Neural cell (in vitro differentiated cells): Measurements from ENCODE around the gene CACNA1I. TPM values are rescaled to one million over a fixed set of nuclear protein-coding genes. Genes with fewer than 3 reads are reported as not detected.

ENCODE experiments used
- H2AFZ ChIP-seq: fragments of 200-600, 300-800 bp; sonication (generic), shearing (Covaris generic); 2 replicates; pipeline ENCODE4 v1.6.0; 2014; ENCODE audit warnings: low read depth, mild to moderate bottlenecking, antibody characterized with exemption, low read length, moderate library complexity
- H3F3A ChIP-seq: fragments of 200-600 bp; shearing (Covaris generic); 2 replicates; pipeline ENCODE4 v1.6.1; 2016; ENCODE audit warnings: mild to moderate bottlenecking, moderate library complexity, mixed read lengths, antibody characterized with exemption, low read length; ENCODE audit not compliant: insufficient read depth, poor library complexity, severe bottlenecking
- H3K27ac ChIP-seq: fragments of 200-600, 300-800 bp; sonication (generic), shearing (Covaris generic); 2 replicates; pipeline ENCODE4 v1.5.1; 2014; ENCODE audit warnings: mild to moderate bottlenecking, low read length, moderate library complexity
- H3K27me3 ChIP-seq: fragments of 300-800, 200-600 bp; sonication (generic), shearing (Covaris generic); 2 replicates; pipeline ENCODE4 v1.6.0; 2014; ENCODE audit warnings: mild to moderate bottlenecking, low read depth, low read length, moderate library complexity; ENCODE audit not compliant: insufficient read depth
- H3K36me3 ChIP-seq: fragments of 300-800, 200-600 bp; sonication (generic), shearing (Covaris generic); 2 replicates; pipeline ENCODE4 v1.5.1; 2014; ENCODE audit warnings: mild to moderate bottlenecking, antibody characterized with exemption, low read length, moderate library complexity; ENCODE audit not compliant: insufficient read depth
- H3K4me2 ChIP-seq: fragments of 300-800, 200-600 bp; sonication (generic), shearing (Covaris generic); 2 replicates; pipeline ENCODE4 v1.6.0; 2014; ENCODE audit warnings: mild to moderate bottlenecking, low read length
- H3K4me3 ChIP-seq: fragments of 300-800, 200-600 bp; sonication (generic), shearing (Covaris generic); 2 replicates; pipeline ENCODE4 v1.5.1; 2014; ENCODE audit warnings: mild to moderate bottlenecking, low read length, moderate library complexity
- H3K79me2 ChIP-seq: fragments of 200-600 bp; shearing (Covaris generic); replicated peaks from 2 replicates; pipeline ENCODE4 v1.6.0; 2014; ENCODE audit warnings: mild to moderate bottlenecking, low read length, moderate library complexity; ENCODE audit not compliant: insufficient read depth
- H3K9ac ChIP-seq: fragments of 300-800, 200-600 bp; sonication (generic), shearing (Covaris generic); 2 replicates; pipeline ENCODE4 v1.6.1; 2016; ENCODE audit warnings: mild to moderate bottlenecking, low read length, mixed read lengths
- H3K9me2 ChIP-seq: fragments of 200-600 bp; shearing (Covaris generic); 2 replicates; pipeline ENCODE4 v1.6.1; 2016; ENCODE audit warnings: mild to moderate bottlenecking, low read length, mixed read lengths; ENCODE audit not compliant: insufficient read depth
- H3K9me3 ChIP-seq: fragments of 200-600, 300-800 bp; sonication (generic), shearing (Covaris generic); 2 replicates; pipeline ENCODE4 v1.6.1; 2016; ENCODE audit warnings: mild to moderate bottlenecking, mixed run types, low read length, moderate library complexity, mixed read lengths
- H4K20me1 ChIP-seq: fragments of 200-600 bp; shearing (Covaris generic); 2 replicates; pipeline ENCODE4 v1.6.1; 2016; ENCODE audit warnings: mild to moderate bottlenecking, mixed run types; ENCODE audit not compliant: insufficient read depth
- CTCF ChIP-seq: fragments of 450-650 bp; IDR thresholded peaks from 2 replicates; pipeline ENCODE4 v1.5.1; 2014; ENCODE audit warnings: antibody characterized with exemption, mild to moderate bottlenecking, moderate library complexity; ENCODE audit not compliant: poor library complexity, severe bottlenecking
- EP300 ChIP-seq: fragments of 450-650 bp; conservative IDR thresholded peaks from 2 replicates; pipeline ENCODE4 v1.6.1; 2014; ENCODE audit warnings: antibody characterized with exemption, mild to moderate bottlenecking, moderate library complexity; ENCODE audit not compliant: poor library complexity, severe bottlenecking
- EZH2 ChIP-seq: fragments of 200-600, 300-800 bp; shearing (Covaris generic), sonication (generic); IDR thresholded peaks from 2 replicates; pipeline ENCODE4 v1.6.1; 2014; ENCODE audit warnings: antibody characterized with exemption, low read length, borderline replicate concordance, mild to moderate bottlenecking; ENCODE audit not compliant: insufficient read depth, poor library complexity, severe bottlenecking
- MXI1 ChIP-seq: fragments of 450-650 bp; conservative IDR thresholded peaks from 2 replicates; pipeline ENCODE4 v1.6.1; 2014; ENCODE audit warnings: antibody characterized with exemption, mild to moderate bottlenecking; ENCODE audit not compliant: poor library complexity, severe bottlenecking
- POLR2AphosphoS5 ChIP-seq: IDR thresholded peaks from 2 replicates; pipeline ENCODE4 v1.6.1; 2012
- RAD21 ChIP-seq: fragments of 450-650 bp; conservative IDR thresholded peaks from 2 replicates; pipeline ENCODE4 v1.6.1; 2014; ENCODE audit warnings: antibody characterized with exemption, mild to moderate bottlenecking, moderate library complexity
- REST ChIP-seq: IDR thresholded peaks from 2 replicates; pipeline ENCODE4 v1.6.1; 2012; ENCODE audit warnings: borderline replicate concordance
- SMC3 ChIP-seq: fragments of 450-650 bp; conservative IDR thresholded peaks from 2 replicates; pipeline ENCODE4 v1.6.1; 2014; ENCODE audit warnings: antibody characterized with exemption, mild to moderate bottlenecking, moderate library complexity; ENCODE audit not compliant: poor library complexity
- TAF1 ChIP-seq: IDR thresholded peaks from 2 replicates; pipeline ENCODE4 v1.6.1; 2012; ENCODE audit warnings: low read depth
- polyA plus RNA-seq: library from polyadenylated mRNA; depleted of rRNA; stranded (reverse); fragments of >200 nt; gene quantifications from 2 replicates; pipeline ENCODE4 v1.2.3, GENCODE V29; 2014

CACNA1I gene
- polyA plus RNA-seq, 1 donor from 2014 or later = 1.9 TPM

- no peaks in the 10 kb centered on the region for H3K9me3 ChIP-seq
- no peaks in the 10 kb centered on the region for H3K36me3 ChIP-seq
- no peaks in the 10 kb centered on the region for H3F3A ChIP-seq
- TF ChIP-seq SMC3 = peak; percentile 54
- peak; percentile 49 for TF ChIP-seq RAD21
- peak; percentile 49 for TF ChIP-seq CTCF
- no peak for TF ChIP-seq TAF1
- H2AFZ ChIP-seq = no peak overlapping the region
- no peaks in the 10 kb centered on the region for H4K20me1 ChIP-seq
- no peak overlapping the region for H3K4me3 ChIP-seq
- no peak overlapping the region for H3K4me2 ChIP-seq
- H3K9me2 ChIP-seq = no peaks in the 10 kb centered on the region
- H3K27ac ChIP-seq = no peak overlapping the region
- H3K27me3 ChIP-seq = no peaks in the 10 kb centered on the region
- no peak overlapping the region for H3K9ac ChIP-seq
- H3K79me2 ChIP-seq = no peaks in the 10 kb centered on the region
These were observed 52.4 kb downstream of the CACNA1I start for GRCh38 chr22:39622881-39623367.

GRCh38 chr22:39623603-39624500, 53.3 kb downstream of the CACNA1I start:
- Histone ChIP-seq H2AFZ (no peak overlapping the region), H3K27me3 (no peaks in the 10 kb centered on the region), H3K79me2 (no peaks in the 10 kb centered on the region), H4K20me1 (no peaks in the 10 kb centered on the region), H3K27ac (no peak overlapping the region), H3K9me3 (no peaks in the 10 kb centered on the region), H3K9ac (no peak overlapping the region), H3K36me3 (no peaks in the 10 kb centered on the region), H3K9me2 (no peaks in the 10 kb centered on the region), H3K4me2 (no peak overlapping the region), H3K4me3 (no peak overlapping the region), H3F3A (no peaks in the 10 kb centered on the region)
- TF ChIP-seq POLR2AphosphoS5 = no peak
- TF ChIP-seq SMC3 = no peak
- TF ChIP-seq REST = no peak
- no peak for TF ChIP-seq CTCF
- no peak for TF ChIP-seq MXI1
- no peak for TF ChIP-seq RAD21
- TF ChIP-seq EZH2 = no peak
- no peak for TF ChIP-seq EP300
- TF ChIP-seq TAF1 = no peak
